SK-N-SH (cell line): Measurements from ENCODE around the gene CRABP1. TPM values are rescaled to one million over a fixed set of nuclear protein-coding genes. Genes with fewer than 3 reads are reported as not detected.

Experiments used
- CTCF ChIA-PET: fragments of 300-600, 350-600 bp; formaldehyde crosslinking; extraction: SDS; loops from one replicate; lab custom pipeline; 2021; lab: Yijun Ruan, JAX
- POLR2A ChIA-PET: fragments of 350-600 bp; sonication (Branson Sonifier 250); formaldehyde crosslinking; extraction: SDS; loops from one replicate; lab custom pipeline; 2020; ENCODE audit warnings: antibody characterized with exemption, inconsistent platforms; lab: Yijun Ruan, JAX
- DNase-seq: peaks from one replicate; pipeline ENCODE4 v3.0.0; 2012
- H2AFZ ChIP-seq: fragments of 200-600 bp; sonication (generic); 2 replicates; pipeline ENCODE4 v1.8.1; 2016; ENCODE audit warnings: antibody characterized with exemption, mild to moderate bottlenecking, low read depth
- H3F3A ChIP-seq: fragments of 200-600 bp; sonication (generic); replicated peaks from 2 replicates; pipeline ENCODE3; 2016; ENCODE audit warnings: antibody characterized with exemption, mild to moderate bottlenecking; ENCODE audit not compliant: insufficient read depth
- H3K27ac ChIP-seq, 2 experiments: fragments of 200-500 bp in 1 of 2; fragments of 200-600 bp in 1 of 2; sonication (Bioruptor generic) in 1 of 2; sonication (generic), shearing (Covaris generic) in 1 of 2; 2 replicates each; pipeline versions ENCODE4 v1.5.1 to v1.6.1; 2014 to 2016; ENCODE audit warnings: low read depth in 2 of 2, inconsistent platforms in 1 of 2, low read length in 1 of 2, mild to moderate bottlenecking in 1 of 2, mixed read lengths in 1 of 2
- H3K27me3 ChIP-seq: fragments of 200-600 bp; sonication (generic), shearing (Covaris generic); 2 replicates; pipeline ENCODE4 v1.6.1; 2016; ENCODE audit warnings: mixed run types; ENCODE audit not compliant: insufficient read depth
- H3K36me3 ChIP-seq, 2 experiments: fragments of 200-500 bp in 1 of 2; fragments of 200-600 bp in 1 of 2; sonication (Bioruptor generic) in 1 of 2; sonication (generic) in 1 of 2; replicated peaks in 1 of 2; 2 replicates each; pipeline versions ENCODE3 to v1.5.1; 2014 to 2016; ENCODE audit warnings: low read length in 1 of 2, mild to moderate bottlenecking in 1 of 2; ENCODE audit not compliant: insufficient read depth in 2 of 2, control insufficient read depth in 1 of 2
- H3K4me1 ChIP-seq, 2 experiments: fragments of 200-500 bp in 1 of 2; fragments of 200-600 bp in 1 of 2; sonication (Bioruptor generic) in 1 of 2; sonication (generic), shearing (Covaris generic) in 1 of 2; 2 replicates each; pipeline versions ENCODE4 v1.5.1 to v1.6.1; 2014 to 2016; ENCODE audit warnings: low read depth in 1 of 2, low read length in 1 of 2, mixed run types in 1 of 2; ENCODE audit not compliant: insufficient read depth in 2 of 2, control insufficient read depth in 1 of 2
- H3K4me2 ChIP-seq: fragments of 200-600 bp; sonication (generic), shearing (Covaris generic); 2 replicates; pipeline ENCODE4 v1.6.1; 2017; ENCODE audit warnings: mixed run types
- H3K4me3 ChIP-seq, 2 experiments: fragments of 200-500 bp in 1 of 2; fragments of 200-600 bp in 1 of 2; sonication (Bioruptor generic) in 1 of 2; sonication (generic), shearing (Covaris generic) in 1 of 2; 2 replicates each; pipeline versions ENCODE4 v1.5.1 to v1.8.1; 2014 to 2016; ENCODE audit warnings: low read depth in 2 of 2, inconsistent platforms in 1 of 2, low read length in 1 of 2, mild to moderate bottlenecking in 1 of 2, mixed read lengths in 1 of 2, moderate library complexity in 1 of 2
- H3K79me2 ChIP-seq: fragments of 200-600 bp; sonication (generic); 2 replicates; pipeline ENCODE4 v1.8.1; 2017; ENCODE audit warnings: mild to moderate bottlenecking; ENCODE audit not compliant: insufficient read depth
- H3K9ac ChIP-seq: fragments of 200-600 bp; sonication (generic); 2 replicates; pipeline ENCODE4 v1.6.1; 2017; ENCODE audit warnings: mixed run types
- H3K9me2 ChIP-seq: fragments of 200-600 bp; sonication (generic); 2 replicates; pipeline ENCODE4 v1.6.1; 2017; ENCODE audit warnings: mixed run types
- H3K9me3 ChIP-seq: fragments of 200-600 bp; sonication (generic); 2 replicates; pipeline ENCODE4 v1.6.1; 2017; ENCODE audit warnings: mixed run types, mild to moderate bottlenecking, moderate library complexity
- H4K20me1 ChIP-seq: fragments of 200-600 bp; sonication (generic); 2 replicates; pipeline ENCODE4 v1.6.1; 2017; ENCODE audit warnings: mild to moderate bottlenecking, mixed run types; ENCODE audit not compliant: insufficient read depth
- CHD2 ChIP-seq: fragments of 150-350 bp; IDR thresholded peaks from 2 replicates; pipeline ENCODE4 v1.6.1; 2018; ENCODE audit warnings: low read length; ENCODE audit not compliant: partially characterized antibody
- FOXJ3 ChIP-seq: sonication (generic); formaldehyde crosslinking; IDR thresholded peaks from 2 replicates; pipeline ENCODE4 v1.5.1; 2020; ENCODE audit warnings: mild to moderate bottlenecking, missing genetic modification reagents
- MAX ChIP-seq: IDR thresholded peaks from 2 replicates; pipeline ENCODE4 v1.4.0; 2012; ENCODE audit warnings: low read depth
- MXI1 ChIP-seq: IDR thresholded peaks from 2 replicates; pipeline ENCODE4 v1.6.1; 2012; ENCODE audit warnings: mild to moderate bottlenecking, low read depth, low read length, improper control_type of control experiment
- RAD21 ChIP-seq: IDR thresholded peaks from 2 replicates; pipeline ENCODE4 v1.6.1; 2012; ENCODE audit warnings: mild to moderate bottlenecking, low read length
- REST ChIP-seq: IDR thresholded peaks from 2 replicates; pipeline ENCODE4 v1.6.1; 2012; ENCODE audit warnings: mild to moderate bottlenecking, low read depth, low read length, moderate library complexity
- RFX5 ChIP-seq: IDR thresholded peaks from 2 replicates; pipeline ENCODE4 v1.6.1; 2012; ENCODE audit warnings: mild to moderate bottlenecking, improper control_type of control experiment, low read length
- TAF1 ChIP-seq: IDR thresholded peaks from 2 replicates; pipeline ENCODE4 v1.6.1; 2012; ENCODE audit warnings: low read depth, mild to moderate bottlenecking, low read length, moderate library complexity, borderline replicate concordance
- TCF12 ChIP-seq: IDR thresholded peaks from 2 replicates; pipeline ENCODE4 v1.4.0; 2012
- TEAD4 ChIP-seq: IDR thresholded peaks from 2 replicates; pipeline ENCODE4 v1.4.0; 2012; ENCODE audit warnings: mild to moderate bottlenecking, borderline replicate concordance; ENCODE audit not compliant: insufficient read depth
- USF2 ChIP-seq: fragments of 150-350 bp; IDR thresholded peaks from 2 replicates; pipeline ENCODE4 v1.6.1; 2017; ENCODE audit warnings: antibody characterized with exemption, low read length, low read depth, borderline replicate concordance
- YY1 ChIP-seq: IDR thresholded peaks from 2 replicates; pipeline ENCODE4 v1.4.0; 2012; ENCODE audit warnings: low read depth, mild to moderate bottlenecking
- WGBS: methylation state at CpG from one replicate; pipeline ENCODE4 v1.1.6; 2017; ENCODE audit warnings: low lambda C conversion rate; 5-methylcytosine and 5-hydroxymethylcytosine counted together
- polyA plus RNA-seq, 3 experiments: library from polyadenylated mRNA; depleted of rRNA; stranded (reverse); fragments of >200 nt; gene quantifications; 2 replicates each; pipeline ENCODE4 v1.2.3, GENCODE V29; 2012

The CRABP1 gene
- polyA plus RNA-seq, 1 of the 3 experiments (the other 2 are of a cell fraction) = 1.0 TPM

GRCh38 chr15:78396186-78396814 lies 56.1 kb downstream of the CRABP1 start:
- CTCF ChIA-PET = interaction anchor here (0.9 to 33.6 kb wide), 6 partner anchors 9 to 83 kb away, joined by 3 to 772 read pairs (median 6); partner anchors contain the start of genes IREB2 and SKIC8
- Histone ChIP-seq H3F3A (no peaks in the 10 kb centered on the region), H3K9me3 (no peaks in the 10 kb centered on the region), H3K27ac (no peak overlapping the region), H4K20me1 (no peaks in the 10 kb centered on the region), H3K79me2 (no peaks in the 10 kb centered on the region), H3K36me3 (no peaks in the 10 kb centered on the region), H3K4me3 (no peak overlapping the region), H3K9me2 (no peaks in the 10 kb centered on the region), H3K4me1 (peaks cover 0 to 11% of the 10 kb centered on the region in 2 experiments; a peak in 1 of 4 replicates), H3K9ac (no peak overlapping the region), H3K4me2 (no peak overlapping the region), H3K27me3 (no peaks in the 10 kb centered on the region), H2AFZ (no peak overlapping the region)
- WGBS = 72% methylated on average over 9 of the region's 9 CpGs
- DNase-seq = no peak
- POLR2A ChIA-PET = interaction anchor here (0.7 to 1.1 kb wide), 2 partner anchors 43 to 79 kb away, joined by 3 to 4 read pairs; no protein-coding TSS in a partner anchor
- no peak for TF ChIP-seq TEAD4
- TF ChIP-seq MAX = no peak
- no peak for TF ChIP-seq MXI1
- TF ChIP-seq REST = no peak
- TF ChIP-seq RFX5 = no peak
- no peak for TF ChIP-seq TAF1
- TF ChIP-seq RAD21 = no peak
- TF ChIP-seq TCF12 = no peak
- TF ChIP-seq YY1 = no peak
- TF ChIP-seq CHD2 = no peak
- no peak for TF ChIP-seq USF2
- no peak for TF ChIP-seq FOXJ3 (CRISPR knock-in tag)
